ENCODE results near the gene RYR1.
"Not testable (repeated sequence)": the region's sequence is repeated elsewhere in the genome, so short reads cannot be mapped to it uniquely, and the experiment has no call there.

RYR1 gene

DNA sequence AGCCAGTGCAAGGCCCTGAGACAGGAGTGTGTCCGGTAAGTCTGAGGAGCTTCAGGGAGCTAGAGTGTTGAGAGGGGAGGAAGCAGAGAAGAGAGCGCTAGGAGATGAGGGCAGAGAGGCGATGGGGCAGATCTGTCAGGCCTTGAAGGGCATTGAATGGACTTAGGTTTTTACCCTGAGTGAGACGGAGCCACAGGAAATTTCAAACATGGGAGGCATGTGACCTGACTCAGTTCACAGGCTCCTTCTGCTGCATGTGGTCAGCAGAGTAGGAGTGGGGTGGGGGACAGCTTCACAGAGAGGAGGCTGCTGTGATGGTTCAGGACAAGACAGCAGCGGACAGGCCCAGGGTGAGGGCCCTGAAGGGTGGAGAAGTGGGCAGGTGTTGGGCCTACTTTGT is 33.1 kb upstream of the RYR1 start:
- DNase-seq (ENCODE audit: low spot score), result no peak

DNA sequence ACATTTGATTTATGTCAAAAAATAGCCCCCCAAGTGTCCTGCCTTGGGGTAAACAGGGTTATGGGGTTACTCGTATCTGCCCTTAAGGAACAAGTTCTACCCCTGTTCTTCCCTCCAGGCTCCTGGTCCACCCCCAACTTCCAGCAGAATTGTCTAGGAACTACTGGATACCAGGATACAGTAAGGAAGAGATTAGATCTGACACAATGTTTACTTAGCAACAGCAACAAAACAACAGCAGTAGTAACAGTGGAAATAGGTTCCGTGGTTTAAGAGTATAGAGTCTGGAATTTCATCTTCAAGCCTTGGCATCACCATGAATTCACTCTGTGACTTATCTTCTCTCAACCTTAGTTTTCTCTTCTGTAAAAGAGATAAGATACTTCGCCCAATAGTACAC is 32.3 kb upstream of the RYR1 start:
- no peak for DNase-seq (ENCODE audit: low spot score)

DNA sequence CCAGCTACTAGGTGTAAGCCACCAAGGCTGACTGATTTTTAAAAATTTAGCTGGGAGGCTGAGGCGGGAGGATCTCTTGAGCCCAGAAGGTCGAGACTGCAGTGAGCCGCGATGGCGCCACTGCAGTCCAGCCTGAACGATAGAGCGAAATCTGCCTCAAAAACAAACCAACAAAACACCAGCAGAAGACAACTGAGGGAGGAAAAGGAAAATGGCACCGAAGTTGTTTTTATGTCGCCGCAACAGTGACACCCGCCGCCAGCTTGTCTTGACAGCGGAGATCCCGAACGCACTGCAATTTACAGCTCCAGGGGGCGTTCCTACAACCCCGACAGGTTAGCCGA is 30.9 kb upstream of the RYR1 start:
- no peak for DNase-seq (ENCODE audit: low spot score)

DNA sequence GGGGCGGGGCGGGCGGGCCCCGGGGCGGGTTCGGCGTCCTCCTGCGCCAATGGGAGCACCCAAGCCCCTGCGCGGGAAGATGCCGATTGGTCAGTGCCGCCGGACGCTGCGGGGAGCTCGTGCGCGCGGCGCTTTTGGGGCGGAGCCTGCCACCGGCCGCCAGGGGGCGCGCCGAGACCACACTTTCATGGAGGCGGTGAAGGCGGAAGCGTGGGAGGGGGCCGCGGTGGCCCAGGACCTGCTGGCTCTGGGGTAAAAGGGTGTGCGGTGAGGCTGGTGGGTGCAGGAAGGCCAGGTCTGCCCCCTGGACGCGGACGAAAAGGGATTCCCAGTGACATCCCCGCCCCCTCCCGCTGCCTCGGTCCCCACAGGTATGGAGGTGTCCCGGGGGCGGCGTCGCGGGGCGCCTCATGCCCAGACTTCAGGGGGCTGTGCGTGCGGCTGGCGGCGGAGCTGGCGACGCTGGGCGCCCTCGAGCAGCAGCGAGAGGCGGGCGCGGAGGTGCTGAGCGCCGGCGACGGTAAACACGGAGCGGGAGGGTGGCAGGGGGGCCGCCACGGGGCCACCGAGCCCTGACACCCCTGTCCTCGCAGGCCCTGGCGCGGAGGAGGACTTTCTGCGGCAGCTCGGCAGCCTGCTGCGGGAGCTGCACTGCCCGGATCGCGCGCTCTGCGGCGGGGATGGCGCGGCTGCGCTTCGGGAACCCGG is 30.4 kb upstream of the RYR1 start, which contains the start of gene FAM98C:
TSS of gene FAM98C (plus strand) at position 127 of the 708 bp plus-strand sequence. CDS start at position 188, 61 bp downstream.
- DNase-seq (ENCODE audit: low spot score), result peak; percentile 98

DNA sequence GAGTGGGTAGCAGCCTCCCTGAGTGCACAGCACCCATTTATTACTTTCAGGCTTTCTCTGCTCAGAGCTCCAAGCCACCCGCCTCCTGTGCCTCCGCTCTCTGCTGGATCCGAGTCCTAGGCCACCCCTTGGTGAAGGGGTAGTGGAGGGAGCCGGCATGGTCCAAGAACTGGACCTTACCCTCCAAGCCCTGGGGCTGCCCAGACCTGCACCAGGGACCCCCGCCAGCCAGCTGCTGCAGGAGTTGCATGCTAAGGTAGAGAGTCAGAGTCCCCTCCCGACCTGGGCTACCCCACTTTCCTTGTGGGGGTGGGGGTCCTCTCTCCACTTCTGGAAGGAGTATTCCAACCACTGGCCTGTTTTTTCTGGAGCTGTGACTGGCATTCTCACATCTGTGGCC is 28.6 kb upstream of the RYR1 start:
- DNase-seq (ENCODE audit: low spot score), result no peak

DNA sequence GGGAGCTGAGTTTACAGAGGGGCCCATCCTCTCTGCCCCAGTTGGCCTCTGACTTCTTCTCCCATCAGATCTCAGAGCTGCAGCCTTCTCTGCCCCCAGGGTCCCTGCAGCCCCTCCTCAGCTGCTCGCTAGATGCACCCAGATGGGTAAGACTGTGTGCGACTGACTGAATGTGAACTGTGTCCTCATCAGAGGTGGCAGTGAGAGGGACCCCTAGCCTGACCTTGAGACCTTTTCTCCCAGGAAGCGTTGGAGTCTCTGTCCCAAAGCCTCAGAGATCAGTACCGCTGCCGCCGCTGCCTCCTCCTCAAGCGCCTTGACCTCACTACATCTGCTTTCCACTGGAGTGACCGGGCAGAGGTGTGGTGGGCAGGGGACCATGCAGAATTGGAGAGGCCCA is 28.2 kb upstream of the RYR1 start:
- no peak for DNase-seq (ENCODE audit: low spot score)

DNA sequence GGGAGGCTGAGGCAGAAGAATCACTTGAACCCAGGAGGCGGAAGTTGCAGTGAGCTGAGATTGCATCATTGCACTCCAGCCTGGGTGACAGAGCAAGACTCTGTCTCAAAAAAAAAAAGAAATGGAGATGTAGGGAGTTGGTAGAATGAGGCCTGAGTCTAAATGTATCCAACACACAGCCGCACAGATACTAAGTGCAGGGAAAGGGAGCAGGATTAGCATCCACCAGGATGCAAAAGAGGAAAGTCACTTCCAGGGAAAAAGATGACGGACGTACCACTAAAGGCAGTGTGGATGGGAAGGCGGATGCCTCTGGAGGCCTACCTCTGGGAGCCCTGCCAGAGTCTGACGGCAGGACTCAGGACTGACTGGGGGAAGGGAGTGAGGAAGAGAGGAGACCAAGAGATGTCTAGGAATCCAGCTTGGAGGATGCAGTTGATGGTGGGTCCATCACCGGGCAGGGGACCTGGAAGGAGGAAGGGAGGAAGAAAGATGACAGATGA is 23.8 kb upstream of the RYR1 start:
- DNase-seq (ENCODE audit: low spot score), result no peak

DNA sequence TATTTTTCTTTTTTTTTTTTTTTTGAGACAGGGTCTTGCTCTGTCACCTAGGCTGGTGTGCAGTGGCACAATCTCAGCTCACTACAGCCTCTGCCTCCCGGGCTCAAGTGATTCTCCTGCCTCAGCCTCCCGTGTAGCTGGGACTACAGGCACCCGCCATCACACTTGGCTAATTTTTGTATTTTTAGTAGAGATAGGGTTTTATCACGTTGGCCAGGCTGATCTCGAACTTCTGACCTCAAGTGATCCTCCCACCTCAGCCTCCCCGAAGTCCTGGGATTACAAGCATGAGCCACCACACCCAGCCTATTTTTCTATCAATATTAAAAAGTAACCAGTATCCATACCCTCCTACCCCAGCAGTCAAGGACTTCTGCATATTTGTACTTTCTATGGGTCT is 23.1 kb upstream of the RYR1 start:
- not testable (repeated sequence) for DNase-seq (ENCODE audit: low spot score)

DNA sequence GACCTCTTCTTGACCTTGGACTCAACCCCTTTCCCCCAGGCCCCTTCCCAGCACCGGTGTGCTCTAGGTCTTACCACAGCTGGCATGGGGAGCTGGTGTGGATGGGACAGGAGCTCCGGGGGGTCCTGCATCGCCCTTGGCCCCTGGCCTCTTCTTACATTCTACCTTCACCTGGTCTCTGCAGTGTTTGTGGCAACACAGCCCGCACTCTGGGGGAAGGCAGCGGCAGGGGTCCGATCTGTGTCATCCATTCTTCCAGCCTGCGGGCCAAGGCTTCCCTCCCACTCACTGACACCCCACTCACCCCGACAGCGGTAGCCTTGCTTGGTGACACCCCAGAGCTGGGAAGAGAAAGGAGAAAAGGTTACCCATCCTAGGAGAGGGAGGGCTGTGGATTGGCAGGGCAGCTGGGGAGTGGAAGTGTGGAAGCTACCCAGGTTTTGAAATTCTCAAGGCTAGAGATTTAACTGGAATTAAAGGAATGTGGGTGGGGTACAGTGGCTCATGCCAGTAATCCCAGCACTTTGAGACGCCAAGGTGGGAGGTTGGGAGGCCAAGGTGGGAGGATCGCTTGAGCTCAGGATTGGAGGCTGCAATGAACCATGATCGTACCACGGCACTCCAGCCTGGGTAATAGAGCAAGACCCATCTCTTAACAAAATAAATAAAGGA is 22.3 kb upstream of the RYR1 start:
- no peak for DNase-seq (ENCODE audit: low spot score)

DNA sequence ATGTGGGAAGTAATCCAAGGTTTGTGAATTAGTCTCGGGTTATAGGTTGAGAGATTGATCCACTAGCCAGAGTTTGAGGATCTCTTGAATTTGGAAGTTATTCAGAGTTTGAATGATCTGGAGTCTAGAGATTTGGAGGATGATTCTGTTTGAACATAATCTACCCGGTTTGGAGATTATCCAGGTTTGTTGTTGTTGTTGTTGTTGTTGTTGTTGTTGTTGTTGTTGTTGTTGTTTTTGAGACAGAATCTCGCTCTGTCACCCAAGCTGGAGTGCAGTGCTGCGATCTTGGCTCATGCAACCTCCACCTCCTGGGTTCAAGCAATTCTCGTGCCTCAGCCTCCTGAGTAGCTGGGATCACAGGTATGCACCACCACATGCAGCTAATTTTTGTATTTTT is 21.6 kb upstream of the RYR1 start:
- DNase-seq (ENCODE audit: low spot score), result not testable (repeated sequence)

DNA sequence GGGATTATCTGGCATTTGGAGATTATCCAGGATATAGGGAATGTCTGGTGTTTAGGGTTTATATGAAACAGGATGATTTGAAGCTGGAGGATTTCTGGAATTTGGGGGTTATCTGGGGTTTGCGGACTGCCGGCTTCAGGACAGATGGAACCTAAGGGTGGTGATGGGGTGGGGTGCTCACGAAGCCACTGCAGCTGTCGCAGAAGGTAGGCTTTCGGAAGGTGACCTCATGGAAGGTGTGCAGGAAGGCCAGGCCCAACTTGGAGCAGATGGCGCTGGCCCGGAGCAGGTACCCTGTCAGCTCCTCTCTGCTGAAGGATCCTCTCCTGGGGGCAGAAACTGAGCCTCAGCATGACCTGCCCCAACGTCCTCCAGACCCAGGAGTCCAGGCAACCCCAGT is 21.0 kb upstream of the RYR1 start:
- no peak for DNase-seq (ENCODE audit: low spot score)

DNA sequence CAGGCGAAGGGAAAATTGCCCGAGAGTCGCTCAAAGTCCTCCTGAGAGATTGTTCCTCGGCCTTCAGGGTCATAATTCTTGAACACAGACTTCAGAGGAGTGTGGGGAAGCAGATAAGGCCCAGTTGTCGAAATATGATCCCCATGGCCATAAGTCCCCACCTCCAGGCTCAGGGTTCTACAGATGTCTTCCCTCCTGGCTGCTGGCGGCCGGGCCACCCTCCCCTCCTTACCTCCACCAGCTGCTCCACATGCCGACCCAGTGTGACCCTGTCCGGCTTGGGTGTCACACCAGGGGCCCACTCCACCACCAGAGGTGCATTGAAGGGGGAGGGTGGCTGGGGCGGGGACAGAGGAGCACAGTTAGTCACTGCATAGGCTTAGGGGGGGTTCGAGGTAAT is 20.5 kb upstream of the RYR1 start:
- no peak for DNase-seq (ENCODE audit: low spot score)

DNA sequence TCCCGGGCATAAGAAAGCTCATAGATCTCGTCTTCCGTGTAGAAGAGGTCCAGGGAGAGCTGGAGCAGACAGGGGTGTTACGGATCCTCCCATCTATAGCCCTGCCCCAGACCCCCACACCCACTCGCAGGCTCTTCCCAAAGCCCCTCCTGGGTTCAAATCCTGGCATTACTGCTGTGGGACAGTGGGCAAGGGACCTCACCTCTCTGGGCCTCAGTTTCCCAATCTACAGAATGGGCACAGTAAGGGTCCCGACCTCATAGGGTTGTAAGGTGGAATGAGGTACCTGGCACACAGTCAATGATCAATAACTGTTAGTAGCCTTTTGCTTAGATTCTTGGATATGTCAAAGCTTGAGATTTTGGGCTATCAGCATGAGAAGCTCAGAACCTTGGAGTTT is 20.1 kb upstream of the RYR1 start:
- no peak for DNase-seq (ENCODE audit: low spot score)

DNA sequence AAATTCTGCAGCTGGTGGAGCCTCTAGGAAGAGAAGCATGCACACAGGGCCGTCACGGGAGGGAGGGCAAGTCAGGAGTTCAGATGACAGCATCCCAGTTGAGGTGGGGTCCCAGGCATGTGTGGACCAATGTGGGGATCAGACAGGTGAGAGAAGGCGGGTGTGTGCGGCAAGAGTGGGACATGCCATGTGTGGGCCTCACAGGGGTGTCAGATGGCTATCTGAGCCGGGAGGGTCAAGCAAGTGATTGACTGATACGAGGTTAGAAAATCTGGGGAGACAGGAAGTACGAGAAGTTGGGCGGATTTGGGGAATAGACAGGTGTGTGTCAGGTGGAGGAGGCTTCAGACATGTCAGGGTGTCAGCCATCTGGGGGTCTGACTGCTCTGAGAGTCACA is 16.3 kb upstream of the RYR1 start:
- DNase-seq (ENCODE audit: low spot score), result no peak

DNA sequence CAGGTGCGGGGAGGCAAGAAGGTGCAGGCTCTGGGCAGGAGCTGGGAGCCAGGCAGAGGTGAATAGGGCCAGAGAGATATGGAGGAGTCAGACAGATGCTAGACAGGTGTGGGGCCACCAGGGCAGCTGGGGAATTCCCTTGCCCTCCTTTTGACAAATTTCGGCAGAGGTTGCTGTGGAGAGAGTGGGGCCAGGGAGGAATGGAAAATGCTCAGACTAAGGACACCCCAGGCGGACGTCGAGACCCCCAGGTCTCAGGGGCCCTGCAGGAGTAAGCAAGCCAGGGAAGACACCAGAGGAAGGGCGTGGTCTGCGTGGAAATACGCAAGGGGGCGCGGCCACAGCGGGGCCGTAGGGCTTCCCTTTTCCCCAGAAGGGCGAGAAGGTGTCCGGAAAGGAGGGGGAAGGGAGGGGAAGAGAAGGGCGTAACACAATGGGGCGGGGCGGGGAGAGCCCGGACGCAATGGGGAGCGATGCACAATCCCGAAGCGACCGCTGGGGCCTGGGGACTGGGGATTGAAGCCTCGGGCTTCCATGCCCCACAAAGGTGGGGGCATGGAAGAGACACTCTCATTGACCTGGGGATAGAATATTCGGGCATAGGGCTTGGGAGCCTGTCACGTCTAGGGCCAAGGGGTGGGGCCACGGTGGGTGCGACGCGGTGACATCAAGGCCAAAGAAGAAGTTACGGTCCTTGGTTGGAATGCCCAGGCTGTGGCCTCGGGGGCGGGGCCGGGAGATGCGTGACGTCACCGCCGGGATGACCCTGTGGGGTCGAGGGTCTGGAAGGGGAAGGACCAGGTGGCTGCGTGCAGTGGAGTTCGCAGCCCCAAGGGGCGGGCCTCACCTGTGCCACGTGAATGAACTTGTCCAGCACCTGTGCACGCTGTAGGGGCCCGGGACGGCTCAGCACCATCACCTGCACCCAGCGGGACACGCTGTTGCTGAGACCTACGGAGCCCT is 15.7 kb upstream of the RYR1 start:
- DNase-seq (ENCODE audit: low spot score), result no peak

DNA sequence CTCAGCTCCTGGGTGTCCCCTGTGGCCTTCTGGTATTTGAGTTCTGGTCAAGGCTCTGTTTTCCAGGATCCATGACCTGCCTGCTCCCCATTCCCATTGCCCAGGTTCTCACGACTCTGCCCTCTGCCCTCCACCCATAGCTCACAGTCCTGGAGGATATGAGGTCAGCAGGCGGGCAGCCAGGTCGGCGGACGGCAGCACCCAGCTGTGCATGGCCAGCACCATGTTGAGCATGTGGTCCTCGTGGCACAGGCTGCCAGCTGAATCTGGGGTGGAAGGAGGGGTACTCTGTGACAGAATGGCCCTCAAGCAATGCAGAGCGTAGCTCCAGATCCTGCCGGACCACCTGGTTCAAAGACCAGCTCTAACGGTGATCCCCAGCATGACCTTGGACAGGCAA is 12.6 kb upstream of the RYR1 start:
- no peak for DNase-seq (ENCODE audit: low spot score)

DNA sequence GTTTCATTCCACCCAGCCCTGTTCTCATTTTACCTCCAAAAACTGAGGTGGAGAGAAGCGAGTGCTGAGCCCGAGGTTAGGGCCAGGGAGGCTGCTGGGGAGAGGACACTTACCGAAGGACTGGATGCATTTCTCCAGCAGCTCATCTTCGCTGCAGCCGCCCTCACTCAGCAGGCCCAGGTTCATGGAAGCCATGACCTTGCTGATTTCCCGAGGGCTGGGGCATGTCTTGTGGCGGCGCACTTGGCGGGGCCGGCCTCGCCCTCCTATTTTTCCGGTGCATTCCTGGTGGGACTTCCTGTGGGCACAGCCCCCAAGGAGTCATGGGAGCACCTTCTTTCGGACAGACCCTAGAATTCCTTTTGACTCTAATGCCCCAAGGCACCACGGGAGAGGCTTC is 11.6 kb upstream of the RYR1 start:
- DNase-seq (ENCODE audit: low spot score), result no peak

DNA sequence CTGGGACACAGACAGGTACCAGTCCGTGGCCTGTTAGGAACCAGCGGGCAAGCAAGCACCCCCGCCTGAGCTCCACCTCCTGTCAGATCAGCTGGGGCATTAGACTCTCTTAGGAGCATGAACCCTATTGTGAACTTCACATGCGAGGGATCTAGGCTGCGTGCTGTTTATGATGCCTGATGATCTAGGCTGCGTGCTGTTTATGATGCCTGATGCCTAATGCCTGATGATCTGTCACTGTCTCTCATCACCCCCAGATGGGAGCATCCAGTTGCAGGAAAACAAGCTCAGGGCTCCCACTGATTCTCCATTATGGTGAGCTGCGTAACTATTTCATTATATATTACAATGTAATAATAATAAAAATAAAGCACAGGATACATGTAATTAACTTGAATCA is 11.1 kb upstream of the RYR1 start:
- DNase-seq (ENCODE audit: low spot score), result no peak

DNA sequence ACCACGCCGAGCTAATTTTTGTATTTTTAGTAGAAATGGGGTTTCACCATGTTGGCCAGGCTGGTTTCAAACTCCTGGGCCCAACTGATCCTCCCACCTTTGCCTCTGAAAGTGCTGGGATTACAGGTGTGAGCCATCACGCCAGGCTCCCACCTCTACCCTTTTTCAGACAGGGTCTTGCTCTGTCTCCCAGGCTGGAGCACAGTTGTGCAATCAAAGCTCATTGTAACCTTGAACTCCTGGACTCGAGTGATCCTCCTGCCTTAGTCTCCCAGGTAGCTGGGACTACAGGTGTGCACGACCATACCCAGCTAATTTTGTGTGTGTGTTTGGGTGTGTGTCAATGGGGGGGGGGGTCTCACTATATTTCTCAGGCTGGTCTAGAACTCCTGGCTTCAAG is 9.2 kb upstream of the RYR1 start:
- DNase-seq (ENCODE audit: low spot score), result no peak

DNA sequence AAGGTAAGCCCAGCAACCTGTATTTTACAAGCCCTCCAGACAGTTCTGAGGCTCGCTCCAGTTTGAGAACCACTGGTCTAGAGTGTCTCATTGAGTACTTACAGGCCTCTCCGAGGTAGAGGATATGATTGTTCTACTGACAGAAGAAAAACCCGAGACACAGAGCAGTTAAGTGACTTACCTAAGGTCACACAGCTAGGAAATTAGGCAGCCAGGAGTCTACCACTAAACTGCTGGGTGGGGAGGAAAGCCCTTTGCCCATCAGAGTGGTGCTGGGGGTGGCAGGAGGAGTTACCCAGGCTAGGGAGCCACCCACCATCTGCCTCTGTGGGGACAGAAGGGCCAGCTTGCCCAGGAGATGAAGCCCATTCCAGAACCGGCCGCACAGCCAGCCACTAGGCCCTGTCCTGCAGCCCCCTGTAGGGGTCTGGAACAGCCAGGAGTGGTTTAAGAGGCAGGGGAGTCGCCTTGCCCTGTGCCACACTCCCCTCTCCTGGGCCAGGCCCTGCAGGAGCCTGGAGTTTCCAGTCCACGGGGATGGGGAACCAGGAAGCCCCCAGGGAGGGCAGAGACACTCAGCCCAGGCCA is 8.2 kb upstream of the RYR1 start:
- DNase-seq (ENCODE audit: low spot score), result no peak

DNA sequence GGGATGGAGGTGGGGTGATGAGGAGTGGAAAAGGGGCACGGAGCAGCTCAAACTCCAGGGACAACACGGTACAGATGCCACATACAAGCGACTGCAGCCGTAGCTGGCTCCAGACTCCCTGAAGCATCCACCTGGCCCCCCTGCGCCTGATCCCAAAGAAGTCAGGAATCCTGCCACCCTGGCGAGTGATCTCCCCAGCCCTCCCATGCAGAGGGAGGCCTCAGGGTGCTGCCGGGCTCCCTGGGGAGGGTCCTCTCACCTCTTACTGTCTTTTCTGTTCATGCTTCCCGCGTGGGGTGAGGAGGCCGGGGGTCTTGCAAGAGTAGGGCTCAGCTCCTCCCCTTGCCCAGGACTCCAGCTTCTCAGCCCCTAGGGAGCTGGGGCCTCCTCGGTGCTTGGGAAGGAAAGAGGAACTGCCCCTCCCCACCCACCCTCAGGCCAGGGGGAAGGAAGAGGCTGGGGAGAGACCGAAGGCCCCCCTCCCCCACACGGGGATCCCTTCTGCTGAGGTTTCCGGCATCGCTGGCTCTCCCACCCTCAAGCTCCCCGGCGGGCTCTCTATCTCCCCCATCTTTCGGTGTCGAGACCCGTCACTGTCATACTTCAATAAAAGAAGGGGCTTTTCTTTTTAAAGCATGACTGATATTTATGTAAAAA is 7.6 kb upstream of the RYR1 start, which contains the start of gene RASGRP4:
TSS of gene RASGRP4 (minus strand) at position 410 of the 657 bp plus-strand sequence. CDS start at position 282, 128 bp downstream.
- DNase-seq (ENCODE audit: low spot score), result no peak

Data from NAMALWA (cell line).